Neural cell (in vitro differentiated cells): ENCODE results near the gene TAL2. TPM values are rescaled to one million over a fixed set of nuclear protein-coding genes. Genes with fewer than 3 reads are reported as not detected.

Experiments
- H2AFZ ChIP-seq: fragments of 200-600, 300-800 bp; sonication (generic), shearing (Covaris generic); 2 replicates; pipeline ENCODE4 v1.6.0; 2014; ENCODE audit warnings: low read depth, mild to moderate bottlenecking, antibody characterized with exemption, low read length, moderate library complexity
- H3F3A ChIP-seq: fragments of 200-600 bp; shearing (Covaris generic); 2 replicates; pipeline ENCODE4 v1.6.1; 2016; ENCODE audit warnings: mild to moderate bottlenecking, moderate library complexity, mixed read lengths, antibody characterized with exemption, low read length; ENCODE audit not compliant: insufficient read depth, poor library complexity, severe bottlenecking
- H3K27ac ChIP-seq: fragments of 200-600, 300-800 bp; sonication (generic), shearing (Covaris generic); 2 replicates; pipeline ENCODE4 v1.5.1; 2014; ENCODE audit warnings: mild to moderate bottlenecking, low read length, moderate library complexity
- H3K27me3 ChIP-seq: fragments of 300-800, 200-600 bp; sonication (generic), shearing (Covaris generic); 2 replicates; pipeline ENCODE4 v1.6.0; 2014; ENCODE audit warnings: mild to moderate bottlenecking, low read depth, low read length, moderate library complexity; ENCODE audit not compliant: insufficient read depth
- H3K36me3 ChIP-seq: fragments of 300-800, 200-600 bp; sonication (generic), shearing (Covaris generic); 2 replicates; pipeline ENCODE4 v1.5.1; 2014; ENCODE audit warnings: mild to moderate bottlenecking, antibody characterized with exemption, low read length, moderate library complexity; ENCODE audit not compliant: insufficient read depth
- H3K4me2 ChIP-seq: fragments of 300-800, 200-600 bp; sonication (generic), shearing (Covaris generic); 2 replicates; pipeline ENCODE4 v1.6.0; 2014; ENCODE audit warnings: mild to moderate bottlenecking, low read length
- H3K4me3 ChIP-seq: fragments of 300-800, 200-600 bp; sonication (generic), shearing (Covaris generic); 2 replicates; pipeline ENCODE4 v1.5.1; 2014; ENCODE audit warnings: mild to moderate bottlenecking, low read length, moderate library complexity
- H3K79me2 ChIP-seq: fragments of 200-600 bp; shearing (Covaris generic); replicated peaks from 2 replicates; pipeline ENCODE4 v1.6.0; 2014; ENCODE audit warnings: mild to moderate bottlenecking, low read length, moderate library complexity; ENCODE audit not compliant: insufficient read depth
- H3K9ac ChIP-seq: fragments of 300-800, 200-600 bp; sonication (generic), shearing (Covaris generic); 2 replicates; pipeline ENCODE4 v1.6.1; 2016; ENCODE audit warnings: mild to moderate bottlenecking, low read length, mixed read lengths
- H3K9me2 ChIP-seq: fragments of 200-600 bp; shearing (Covaris generic); 2 replicates; pipeline ENCODE4 v1.6.1; 2016; ENCODE audit warnings: mild to moderate bottlenecking, low read length, mixed read lengths; ENCODE audit not compliant: insufficient read depth
- H3K9me3 ChIP-seq: fragments of 200-600, 300-800 bp; sonication (generic), shearing (Covaris generic); 2 replicates; pipeline ENCODE4 v1.6.1; 2016; ENCODE audit warnings: mild to moderate bottlenecking, mixed run types, low read length, moderate library complexity, mixed read lengths
- H4K20me1 ChIP-seq: fragments of 200-600 bp; shearing (Covaris generic); 2 replicates; pipeline ENCODE4 v1.6.1; 2016; ENCODE audit warnings: mild to moderate bottlenecking, mixed run types; ENCODE audit not compliant: insufficient read depth
- CTCF ChIP-seq: fragments of 450-650 bp; IDR thresholded peaks from 2 replicates; pipeline ENCODE4 v1.5.1; 2014; ENCODE audit warnings: antibody characterized with exemption, mild to moderate bottlenecking, moderate library complexity; ENCODE audit not compliant: poor library complexity, severe bottlenecking
- EZH2 ChIP-seq: fragments of 200-600, 300-800 bp; shearing (Covaris generic), sonication (generic); IDR thresholded peaks from 2 replicates; pipeline ENCODE4 v1.6.1; 2014; ENCODE audit warnings: antibody characterized with exemption, low read length, borderline replicate concordance, mild to moderate bottlenecking; ENCODE audit not compliant: insufficient read depth, poor library complexity, severe bottlenecking
- MXI1 ChIP-seq: fragments of 450-650 bp; conservative IDR thresholded peaks from 2 replicates; pipeline ENCODE4 v1.6.1; 2014; ENCODE audit warnings: antibody characterized with exemption, mild to moderate bottlenecking; ENCODE audit not compliant: poor library complexity, severe bottlenecking
- POLR2AphosphoS5 ChIP-seq: IDR thresholded peaks from 2 replicates; pipeline ENCODE4 v1.6.1; 2012
- RAD21 ChIP-seq: fragments of 450-650 bp; conservative IDR thresholded peaks from 2 replicates; pipeline ENCODE4 v1.6.1; 2014; ENCODE audit warnings: antibody characterized with exemption, mild to moderate bottlenecking, moderate library complexity
- REST ChIP-seq: IDR thresholded peaks from 2 replicates; pipeline ENCODE4 v1.6.1; 2012; ENCODE audit warnings: borderline replicate concordance
- SMC3 ChIP-seq: fragments of 450-650 bp; conservative IDR thresholded peaks from 2 replicates; pipeline ENCODE4 v1.6.1; 2014; ENCODE audit warnings: antibody characterized with exemption, mild to moderate bottlenecking, moderate library complexity; ENCODE audit not compliant: poor library complexity
- TAF1 ChIP-seq: IDR thresholded peaks from 2 replicates; pipeline ENCODE4 v1.6.1; 2012; ENCODE audit warnings: low read depth
- polyA plus RNA-seq: library from polyadenylated mRNA; depleted of rRNA; stranded (reverse); fragments of >200 nt; gene quantifications from 2 replicates; pipeline ENCODE4 v1.2.3, GENCODE V29; 2014

Gene TAL2
- polyA plus RNA-seq, 1 donor from 2014 or later, result 0.88 TPM

GRCh38 chr9:105676351-105676923 lies 14.2 kb downstream of the TAL2 start:
- no peaks in the 10 kb centered on the region for H3K79me2 ChIP-seq
- no peak overlapping the region for H2AFZ ChIP-seq
- no peak overlapping the region for H3K9ac ChIP-seq
- H3K9me3 ChIP-seq, result no peaks in the 10 kb centered on the region
- no peaks in the 10 kb centered on the region for H3F3A ChIP-seq
- no peak overlapping the region for H3K27ac ChIP-seq
- H3K9me2 ChIP-seq, result no peaks in the 10 kb centered on the region
- H3K4me2 ChIP-seq, result no peak overlapping the region
- H4K20me1 ChIP-seq, result no peaks in the 10 kb centered on the region
- no peak for TF ChIP-seq POLR2AphosphoS5
- TF ChIP-seq MXI1, result no peak
- no peak for TF ChIP-seq EZH2
- TF ChIP-seq TAF1, result no peak
- TF ChIP-seq SMC3, result no peak
- H3K27me3 ChIP-seq, result peaks cover 72% of the 10 kb centered on the region
- no peak overlapping the region for H3K4me3 ChIP-seq
- H3K36me3 ChIP-seq, result no peaks in the 10 kb centered on the region

- H3K9ac ChIP-seq, result no peak overlapping the region
- H3K4me3 ChIP-seq, result no peak overlapping the region
- no peaks in the 10 kb centered on the region for H3F3A ChIP-seq
- H3K27me3 ChIP-seq, result peaks cover 59% of the 10 kb centered on the region
- no peak overlapping the region for H2AFZ ChIP-seq
- TF ChIP-seq REST (no peak), RAD21 (no peak)
- H3K79me2 ChIP-seq, result no peaks in the 10 kb centered on the region
- H3K9me3 ChIP-seq, result no peaks in the 10 kb centered on the region
- H3K9me2 ChIP-seq, result no peaks in the 10 kb centered on the region
- no peak overlapping the region for H3K27ac ChIP-seq
- no peaks in the 10 kb centered on the region for H4K20me1 ChIP-seq
- H3K4me2 ChIP-seq, result no peak overlapping the region
- H3K36me3 ChIP-seq, result no peaks in the 10 kb centered on the region
Observed at GRCh38 chr9:105678163-105678562, 15.9 kb downstream of the TAL2 start.

GRCh38 chr9:105678781-105679180 lies 16.5 kb downstream of the TAL2 start:
- H3K27ac ChIP-seq, result no peak overlapping the region
- no peaks in the 10 kb centered on the region for H3K79me2 ChIP-seq
- H2AFZ ChIP-seq, result no peak overlapping the region
- no peak overlapping the region for H3K4me3 ChIP-seq
- no peaks in the 10 kb centered on the region for H4K20me1 ChIP-seq
- H3K9me2 ChIP-seq, result no peaks in the 10 kb centered on the region
- H3F3A ChIP-seq, result no peaks in the 10 kb centered on the region
- no peaks in the 10 kb centered on the region for H3K9me3 ChIP-seq
- TF ChIP-seq MXI1 (no peak), POLR2AphosphoS5 (no peak), SMC3 (no peak), CTCF (no peak), RAD21 (no peak), TAF1 (no peak)
- no peak overlapping the region for H3K9ac ChIP-seq
- no peaks in the 10 kb centered on the region for H3K36me3 ChIP-seq
- H3K27me3 ChIP-seq, result peaks cover 54% of the 10 kb centered on the region
- H3K4me2 ChIP-seq, result no peak overlapping the region
